ENCODE results near the gene SIVA1.

The SIVA1 gene

GRCh38 chr14:104786726-104787675, 34.1 kb downstream of the SIVA1 start:
- no peak for DNase-seq

DNA sequence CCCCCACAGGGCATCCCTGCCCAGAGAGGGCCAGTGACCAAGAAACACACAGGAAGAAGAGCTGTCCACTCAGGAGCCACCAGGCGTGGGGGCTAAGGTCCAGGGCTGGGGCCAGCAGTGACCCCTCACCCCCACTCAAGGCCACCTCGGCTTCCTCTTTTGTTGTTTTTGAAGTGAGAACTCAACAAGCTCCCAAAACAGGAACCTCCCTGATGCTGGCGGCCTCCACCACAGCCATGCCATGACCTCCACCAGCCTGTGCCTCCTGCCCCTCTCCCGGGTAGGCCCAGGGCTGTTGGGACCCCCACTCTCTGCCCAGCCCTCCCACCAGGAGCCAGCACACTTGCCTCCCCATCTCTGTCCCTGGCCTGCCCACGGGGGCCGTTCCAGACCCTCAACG, 34.8 kb downstream of the SIVA1 start:
- no peak for DNase-seq

GRCh38 chr14:104788161-104788818, 35.3 kb downstream of the SIVA1 start:
- DNase-seq = no peak

- no peak for DNase-seq
Measured at GRCh38 chr14:104788873-104789663, 36.1 kb downstream of the SIVA1 start.

DNA sequence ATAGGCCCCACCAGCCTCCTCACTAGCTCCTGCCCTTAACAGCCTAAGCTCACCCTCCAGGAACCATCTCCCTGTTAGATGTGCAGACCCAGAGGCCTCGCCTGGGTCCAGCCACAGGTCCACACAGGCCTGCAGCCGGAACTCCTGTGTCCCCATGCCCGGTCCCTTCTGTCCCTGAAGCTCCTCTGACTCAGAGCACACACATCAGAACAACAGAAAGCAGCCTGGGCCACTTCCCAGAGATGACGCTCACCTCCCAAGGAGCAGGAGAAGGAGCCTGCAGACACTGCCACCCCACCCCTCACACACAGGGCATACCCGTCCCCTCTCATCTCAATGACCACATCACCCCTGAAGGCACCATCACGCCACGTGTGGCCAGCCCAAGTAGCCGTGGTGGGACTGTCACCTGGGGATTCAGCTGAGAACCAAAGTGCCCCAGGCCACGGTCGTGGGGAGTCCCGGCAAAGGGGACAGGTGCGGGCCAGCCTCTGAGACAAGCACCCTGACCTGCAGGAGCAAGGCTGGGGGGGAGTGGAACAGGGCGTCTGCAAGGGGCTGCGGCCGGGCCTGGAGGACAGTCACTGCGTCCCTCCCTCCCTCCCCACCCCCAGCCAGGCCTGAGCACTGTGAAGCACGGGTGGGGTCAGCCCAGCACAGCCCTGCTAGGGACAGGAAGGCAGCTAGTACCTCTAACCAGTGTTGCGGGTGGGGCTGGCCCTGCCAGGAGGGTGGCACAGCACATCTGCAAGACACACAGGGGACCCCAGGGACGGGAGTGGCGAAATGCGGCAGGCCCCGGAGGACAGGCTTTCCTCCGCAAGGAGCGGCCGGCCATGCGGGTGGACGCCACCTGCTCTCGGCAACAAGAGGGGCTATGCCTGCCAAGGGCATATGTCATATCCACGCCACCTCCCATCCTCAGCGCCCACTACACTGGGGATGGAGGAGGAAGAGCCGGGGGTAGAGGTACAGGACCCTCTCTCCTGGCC, 37.1 kb downstream of the SIVA1 start:
- DNase-seq = no peak

DNA sequence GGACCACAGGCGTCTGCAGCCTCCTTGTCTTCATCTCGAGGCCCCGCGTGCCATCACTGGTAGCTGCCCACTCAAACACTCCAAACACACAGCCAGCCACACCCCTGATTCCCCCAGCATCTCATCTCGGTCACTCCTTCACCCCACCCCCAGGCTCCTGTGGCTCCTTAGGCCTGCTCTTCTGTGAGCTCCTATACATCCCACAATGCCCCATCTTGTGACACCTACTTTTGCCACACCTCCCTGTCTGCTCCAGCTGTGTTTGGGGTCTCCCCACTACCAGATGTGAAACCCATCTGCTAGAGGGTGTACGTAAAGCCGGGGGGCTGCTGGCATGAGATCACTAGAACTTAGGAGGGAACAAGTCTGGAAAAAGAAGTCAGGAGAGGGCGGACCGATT, 38.5 kb downstream of the SIVA1 start:
- DNase-seq = no peak

DNA sequence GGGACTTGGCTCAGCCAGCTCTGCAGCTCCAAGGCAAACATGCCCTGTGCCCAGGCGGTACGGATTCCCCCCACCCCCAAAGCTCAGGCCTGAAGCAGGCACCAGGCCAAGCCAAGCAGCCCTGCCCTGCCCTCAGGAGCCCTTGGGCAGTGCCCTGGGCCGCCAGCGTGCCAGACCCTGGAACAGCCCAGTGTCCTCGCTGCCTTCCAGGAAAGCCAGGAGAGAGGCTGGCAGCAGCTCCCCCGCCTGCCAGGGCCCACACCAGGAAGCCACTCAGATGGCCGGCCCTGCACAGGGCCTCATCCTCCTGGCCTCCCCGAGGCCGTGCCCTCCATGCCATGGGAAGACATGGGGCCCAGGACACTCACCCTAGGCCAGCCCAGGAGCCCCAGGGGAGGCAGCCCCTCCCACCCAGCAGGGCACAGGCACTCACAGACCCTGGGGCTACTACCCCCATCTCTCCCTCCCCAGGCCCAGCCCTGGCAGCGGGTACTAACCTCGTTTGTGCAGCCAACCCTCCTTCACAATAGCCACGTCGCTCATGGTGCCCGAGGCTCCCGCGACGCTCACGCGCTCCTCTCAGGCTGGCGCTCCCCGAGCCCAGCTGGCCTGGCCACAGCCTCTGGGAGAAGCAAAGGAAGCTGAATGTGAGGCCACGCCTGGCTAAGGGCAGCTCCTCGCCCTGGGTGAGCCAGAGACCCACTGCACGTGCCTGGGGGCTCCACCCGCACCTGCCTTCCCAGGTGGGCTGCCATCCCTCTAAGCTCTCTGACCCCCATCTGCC, 39.3 kb downstream of the SIVA1 start:
- no peak for DNase-seq

DNA sequence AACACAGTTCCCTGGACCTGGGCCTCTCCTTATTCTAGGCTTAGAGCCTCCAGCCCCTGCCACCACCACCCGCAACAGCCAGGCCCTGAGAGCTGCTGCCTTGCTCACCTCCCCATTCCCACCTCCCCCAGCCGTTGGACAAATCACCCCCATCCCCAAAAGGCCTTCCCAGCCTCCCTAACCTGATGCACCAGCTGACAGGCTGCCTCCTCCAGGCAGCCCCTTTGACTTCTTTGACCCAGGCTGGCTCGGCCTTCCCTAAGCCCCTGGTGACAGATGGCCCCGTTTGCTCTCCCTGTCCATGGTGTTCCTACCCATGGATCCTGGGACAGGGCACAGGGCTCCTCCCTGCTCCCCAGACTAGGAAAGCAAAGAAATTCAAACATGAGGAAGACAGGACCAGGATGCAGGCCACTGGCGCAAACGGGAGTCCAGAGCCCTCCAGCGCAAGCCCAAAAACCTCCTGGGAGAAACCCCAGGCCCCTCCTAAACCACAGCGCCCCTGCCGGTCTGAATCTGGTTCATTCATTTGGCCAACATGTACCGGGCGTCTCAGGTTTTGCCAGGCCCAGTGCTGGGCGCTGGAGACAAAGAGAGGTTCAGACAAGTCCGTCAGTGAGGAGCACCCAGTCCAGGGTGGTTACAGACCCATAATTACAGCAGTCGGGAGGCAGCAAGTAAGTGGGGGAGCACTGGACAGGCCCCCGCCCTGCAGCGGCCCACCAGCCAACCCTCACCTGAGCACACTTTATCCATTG, 40.2 kb downstream of the SIVA1 start:
- DNase-seq = no peak

DNA sequence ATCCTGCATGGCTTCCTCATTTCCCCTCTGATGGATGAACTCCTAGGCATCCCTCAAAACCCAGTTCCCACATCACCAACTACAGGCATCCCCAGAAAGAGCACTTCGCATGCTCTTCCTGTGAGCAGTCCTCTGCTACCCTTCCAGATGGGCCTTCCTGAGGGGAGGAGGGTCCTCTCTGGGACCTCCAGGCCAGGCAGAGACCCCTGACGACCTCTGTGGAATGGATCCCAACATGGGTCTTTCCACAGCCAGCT, 40.7 kb downstream of the SIVA1 start:
- no peak for DNase-seq

- DNase-seq = no peak
Measured at GRCh38 chr14:104794099-104794498, 41.2 kb downstream of the SIVA1 start.

GRCh38 chr14:104794631-104794992, 41.7 kb downstream of the SIVA1 start:
- no peak for DNase-seq

- no peak for DNase-seq
Measured at GRCh38 chr14:104794993-104795780, 42.2 kb downstream of the SIVA1 start, which contains the start of gene AKT1. Gene AKT1, minus strand, starts transcription at chr14:104795748. Its CDS starts 3,105 bp downstream, at chr14:104792643.

DNA sequence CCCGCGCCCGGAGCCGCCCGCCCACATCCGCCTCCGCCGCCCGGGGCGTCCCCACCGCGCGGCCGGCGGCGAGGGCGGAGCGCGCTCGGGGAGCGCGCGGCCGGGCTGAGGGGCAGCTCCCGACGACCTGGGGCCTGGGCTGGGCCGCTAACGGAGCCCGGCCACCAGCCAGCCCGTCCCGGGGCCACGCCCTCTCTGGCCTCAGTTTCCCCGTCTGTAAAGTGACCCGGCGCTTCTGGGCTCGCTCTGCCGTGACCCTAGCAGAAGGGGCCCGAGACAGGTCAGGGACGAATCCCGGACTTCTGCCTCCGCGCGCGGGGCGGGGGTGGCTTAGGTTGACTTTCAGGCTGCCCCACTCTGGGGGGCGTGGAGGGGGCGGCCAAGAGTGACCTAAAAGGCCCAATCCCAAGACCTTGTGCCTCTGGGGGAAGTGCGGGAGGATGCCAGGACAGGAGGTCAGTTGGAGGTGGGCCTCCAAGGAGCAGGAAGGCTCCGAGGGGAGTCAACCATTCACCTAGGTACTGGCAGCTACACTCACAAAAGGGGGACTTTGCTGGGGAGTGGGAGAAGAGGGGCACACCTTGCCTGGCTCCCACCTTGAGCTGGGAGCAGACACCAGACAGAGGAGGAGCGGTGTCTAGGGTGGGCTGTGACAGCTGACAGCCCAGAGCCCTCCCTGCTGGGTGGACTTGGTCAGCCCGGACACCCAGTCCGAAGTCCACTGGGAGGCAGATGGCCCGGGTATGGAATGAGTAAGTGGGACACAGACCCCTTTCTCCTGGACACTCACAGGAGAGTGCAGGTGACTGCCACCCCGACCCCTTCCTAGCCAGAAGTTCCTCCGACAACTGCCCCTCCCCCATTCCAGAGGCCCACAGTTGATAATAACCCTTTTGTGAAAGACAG, 43.1 kb downstream of the SIVA1 start:
- no peak for DNase-seq

GRCh38 chr14:104796687-104797081, 43.7 kb downstream of the SIVA1 start:
- DNase-seq = no peak

GRCh38 chr14:104797115-104798044, 44.4 kb downstream of the SIVA1 start:
- no peak for DNase-seq

DNA sequence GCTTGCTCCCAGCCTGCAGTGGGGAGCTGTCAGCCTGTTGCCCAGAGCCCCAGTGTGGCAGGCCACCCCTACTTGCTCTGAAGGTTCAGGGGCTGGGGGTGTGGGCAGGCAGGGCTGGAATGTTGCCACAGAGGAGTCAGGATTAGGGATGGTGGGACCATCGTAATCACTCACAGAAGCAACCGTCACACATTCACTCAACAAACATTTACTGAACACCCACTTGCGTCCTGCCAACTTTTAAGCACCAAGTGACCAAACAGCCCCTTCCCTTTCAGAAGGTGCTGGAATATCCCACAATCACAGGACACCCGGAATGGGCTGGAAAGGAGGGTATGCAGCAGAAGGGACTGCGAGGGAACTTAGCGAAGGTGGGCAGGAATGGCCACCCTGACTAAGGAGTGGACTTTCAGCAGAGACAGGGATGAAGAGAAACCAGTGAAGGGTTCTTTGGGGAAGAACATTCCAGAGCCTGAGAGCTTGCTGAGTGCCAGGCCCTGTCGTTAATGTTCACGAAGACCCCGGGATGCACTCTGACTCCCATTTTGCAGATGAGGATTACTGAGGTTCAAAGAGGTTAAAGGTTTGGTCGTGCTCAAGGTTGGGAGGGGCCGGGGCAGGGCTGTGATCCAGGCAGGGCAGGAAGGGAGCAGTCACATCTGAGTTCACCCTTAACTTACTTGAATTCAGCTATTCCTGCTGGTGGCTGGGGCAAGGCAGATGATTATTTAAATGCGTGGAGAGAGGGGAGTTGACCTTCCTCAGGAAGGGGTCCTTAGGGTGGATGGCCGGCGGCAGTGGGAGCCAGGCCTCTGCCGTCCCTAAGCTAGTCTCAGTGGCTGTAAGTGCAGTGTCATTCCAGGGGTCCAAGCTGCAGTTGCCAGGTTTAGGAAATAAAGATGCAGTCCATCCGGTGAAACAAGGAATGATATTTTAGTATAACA, 45.6 kb downstream of the SIVA1 start:
- DNase-seq = no peak

All from NCI-H526 treated with DMSO at 0.1 percent for 48 hours (cell line).